GM13976 (cell line): Measurements from ENCODE around the gene NUDT5.

Experiments used
- DNase-seq: peaks from one replicate; pipeline ENCODE4 v3.0.0; 2012; ENCODE audit warnings: low spot score
- CTCF ChIP-seq: IDR thresholded peaks from 2 replicates; pipeline ENCODE4 v1.5.1; 2012; ENCODE audit warnings: borderline replicate concordance, mild to moderate bottlenecking; ENCODE audit not compliant: insufficient read depth; ENCODE audit errors: extremely low read depth, missing control alignments, control extremely low read depth
- in situ Hi-C: fragments of 300-500 bp; cut with MboI; formaldehyde crosslinking; loops from one replicate; pipeline ENCODE4 v1.12.0; 2022; ENCODE audit warnings: low sequenced_read_pairs, mixed read lengths, inconsistent platforms; ENCODE audit not compliant: unreplicated experiment

Gene NUDT5

DNA sequence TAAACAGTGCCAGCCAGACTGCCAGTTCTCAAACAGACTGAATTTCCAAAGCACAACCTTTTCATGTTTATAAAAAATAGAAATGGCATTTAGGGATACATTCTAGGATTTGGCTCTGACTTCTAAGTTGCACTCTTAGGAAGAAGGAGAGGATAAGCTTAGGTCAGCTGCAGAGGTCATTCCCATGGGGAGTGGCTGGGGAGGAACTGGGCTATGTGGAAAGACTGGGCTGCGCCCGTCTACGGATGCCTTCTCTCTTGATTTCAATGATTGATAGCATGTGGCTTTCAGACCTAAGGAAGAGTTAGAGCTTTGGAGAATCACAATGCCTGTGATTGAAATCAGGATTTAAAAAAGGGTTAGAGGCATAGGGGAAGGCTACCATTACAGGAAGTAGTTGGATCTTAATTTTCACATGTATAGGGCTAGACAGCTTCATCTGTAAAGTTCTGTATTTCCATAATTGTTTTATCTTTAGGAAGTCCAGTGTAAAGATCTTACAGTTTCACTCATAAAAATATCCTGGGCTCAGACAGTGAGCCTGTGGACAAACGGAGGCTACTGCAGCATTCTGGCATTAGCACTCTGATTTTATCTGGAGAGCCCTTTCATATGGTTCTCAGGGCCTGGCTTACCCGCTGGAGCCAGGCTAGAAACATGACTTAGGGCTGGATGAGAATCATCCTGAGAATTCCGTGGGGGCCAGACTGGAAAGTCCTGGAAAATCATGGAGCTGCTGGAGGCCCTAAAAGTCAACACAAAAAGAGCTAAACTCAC lies 29.5 kb downstream of the NUDT5 start:
- no peak for TF ChIP-seq CTCF
- in situ Hi-C loops, result no loop called here
- no peak for DNase-seq

GRCh38 chr10:12165036-12165435 lies 30.7 kb downstream of the NUDT5 start:
- DNase-seq, result no peak
- no peak for TF ChIP-seq CTCF
- in situ Hi-C loops, result no loop called here

GRCh38 chr10:12164085-12164484 lies 31.6 kb downstream of the NUDT5 start:
- in situ Hi-C loops, result no loop called here
- no peak for DNase-seq
- no peak for TF ChIP-seq CTCF

DNA sequence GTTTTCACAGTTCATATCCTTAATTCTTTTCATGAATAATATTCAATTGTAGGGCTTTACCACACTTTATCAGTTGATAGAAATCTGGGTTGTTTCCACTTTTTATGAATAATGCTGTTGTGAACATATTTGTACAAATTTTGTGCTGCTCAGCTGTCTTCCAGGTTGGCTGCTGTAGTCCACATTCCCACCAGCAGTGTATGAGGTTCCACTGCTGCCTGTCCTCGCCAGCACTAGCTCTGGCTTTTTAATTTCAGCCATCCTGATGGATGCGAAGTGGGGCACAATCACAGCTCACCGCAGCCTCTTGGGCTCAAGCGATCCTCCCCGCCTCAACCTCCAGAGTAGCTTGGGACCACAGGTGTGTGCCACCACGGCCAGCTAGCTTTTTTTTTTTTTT lies 32.8 kb downstream of the NUDT5 start:
- no peak for TF ChIP-seq CTCF
- in situ Hi-C loops, result no loop called here
- DNase-seq, result no peak

- TF ChIP-seq CTCF, result no peak
- in situ Hi-C loops, result no loop called here
- DNase-seq, result no peak
Observed at GRCh38 chr10:12160664-12161063, 35.0 kb downstream of the NUDT5 start.

DNA sequence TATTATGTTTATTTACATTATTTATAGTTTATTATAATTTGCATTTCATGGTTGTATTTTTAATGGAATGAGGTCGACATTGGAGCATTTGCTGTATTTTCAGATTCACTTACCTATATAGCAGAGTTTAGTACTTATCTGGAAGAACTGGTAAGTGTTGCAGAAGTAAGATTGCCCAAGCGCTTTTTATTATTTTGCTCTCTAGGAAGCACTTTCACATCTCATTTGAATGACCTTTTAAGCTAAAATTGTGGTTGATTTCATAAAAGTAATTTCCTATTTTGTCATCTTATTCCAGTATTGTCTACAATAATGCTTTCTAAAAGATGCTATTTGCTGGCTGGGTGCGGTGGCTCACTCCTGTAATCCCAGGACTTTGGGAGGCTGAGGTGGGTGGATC lies 37.6 kb downstream of the NUDT5 start:
- in situ Hi-C loops, result no loop called here
- DNase-seq, result no peak
- TF ChIP-seq CTCF, result no peak
